OCI-LY1 (cell line): ENCODE measurements around the gene PICALM.

Source experiments
- H2AFZ ChIP-seq: fragments of 200-600 bp; sonication (generic), shearing (Covaris generic); 2 replicates; pipeline ENCODE4 v1.6.0; 2014; ENCODE audit warnings: antibody characterized with exemption, mild to moderate bottlenecking, low read length
- H3F3A ChIP-seq: fragments of 200-600 bp; sonication (generic), shearing (Covaris generic); 2 replicates; pipeline ENCODE4 v1.6.0; 2014; ENCODE audit warnings: mild to moderate bottlenecking, antibody characterized with exemption, low read length, moderate library complexity; ENCODE audit not compliant: insufficient read depth
- H3K27ac ChIP-seq: fragments of 200-600 bp; sonication (generic); 2 replicates; pipeline ENCODE4 v1.5.1; 2014; ENCODE audit warnings: low read length, mixed run types, mild to moderate bottlenecking, low read depth; ENCODE audit not compliant: poor library complexity, severe bottlenecking
- H3K27me3 ChIP-seq: fragments of 200-600 bp; sonication (generic); 2 replicates; pipeline ENCODE4 v1.6.0; 2014; ENCODE audit warnings: antibody characterized with exemption, mild to moderate bottlenecking, low read length, moderate library complexity; ENCODE audit not compliant: insufficient read depth
- H3K36me3 ChIP-seq: fragments of 200-600 bp; sonication (generic); 2 replicates; pipeline ENCODE4 v1.6.1; 2014; ENCODE audit warnings: mild to moderate bottlenecking, antibody characterized with exemption, low read length, moderate library complexity, mixed read lengths; ENCODE audit not compliant: insufficient read depth
- H3K4me1 ChIP-seq: fragments of 200-600 bp; sonication (generic); 2 replicates; pipeline ENCODE4 v1.5.1; 2014; ENCODE audit warnings: mild to moderate bottlenecking, low read length, moderate library complexity; ENCODE audit not compliant: insufficient read depth, severe bottlenecking
- H3K4me2 ChIP-seq: fragments of 200-600 bp; sonication (generic), shearing (Covaris generic); 2 replicates; pipeline ENCODE4 v1.6.1; 2014; ENCODE audit warnings: low read length
- H3K4me3 ChIP-seq: fragments of 200-600 bp; sonication (generic); 2 replicates; pipeline ENCODE4 v1.5.1; 2014; ENCODE audit warnings: low read length, low read depth, mild to moderate bottlenecking, mixed read lengths; ENCODE audit not compliant: poor library complexity, severe bottlenecking
- H3K79me2 ChIP-seq: fragments of 200-600 bp; shearing (Covaris generic); 2 replicates; pipeline ENCODE4 v1.6.1; 2016; ENCODE audit warnings: mixed run types, low read length, mixed read lengths; ENCODE audit not compliant: insufficient read depth
- H3K9ac ChIP-seq: fragments of 200-600 bp; sonication (generic), shearing (Covaris generic); 2 replicates; pipeline ENCODE4 v1.6.1; 2014; ENCODE audit warnings: mild to moderate bottlenecking, low read length, mixed read lengths
- H3K9me2 ChIP-seq: fragments of 200-600 bp; sonication (generic), shearing (Covaris generic); 2 replicates; pipeline ENCODE4 v1.6.1; 2014; ENCODE audit warnings: low read depth, mild to moderate bottlenecking, low read length, mixed read lengths
- H3K9me3 ChIP-seq: fragments of 200-600 bp; shearing (Covaris generic); 2 replicates; pipeline ENCODE4 v1.6.1; 2014; ENCODE audit warnings: low read length, mixed read lengths
- H4K20me1 ChIP-seq: fragments of 200-600 bp; sonication (generic), shearing (Covaris generic); 2 replicates; pipeline ENCODE4 v1.6.0; 2016; ENCODE audit warnings: mild to moderate bottlenecking, low read length; ENCODE audit not compliant: insufficient read depth
- CTCF ChIP-seq: fragments of 200-600 bp; sonication (generic), shearing (Covaris generic); IDR thresholded peaks from 2 replicates; pipeline ENCODE4 v1.5.1; 2017; ENCODE audit warnings: mild to moderate bottlenecking, antibody characterized with exemption, low read length, moderate library complexity, mixed read lengths
- EZH2 ChIP-seq: fragments of 200-600 bp; sonication (generic), shearing (Covaris generic); IDR thresholded peaks from 2 replicates; pipeline ENCODE4 v1.8.0; 2017; ENCODE audit warnings: borderline replicate concordance, mixed run types, mild to moderate bottlenecking, antibody characterized with exemption, low read length, moderate library complexity, mixed read lengths

Gene PICALM

GRCh38 chr11:86081455-86081854, 12.6 kb upstream of the PICALM start:
- Histone ChIP-seq H2AFZ (no peak overlapping the region), H3K4me1 (no peaks in the 10 kb centered on the region)
- TF ChIP-seq CTCF (no peak), EZH2 (no peak)

GRCh38 chr11:86079421-86079820, 10.5 kb upstream of the PICALM start:
- H3K36me3 ChIP-seq, result no peaks in the 10 kb centered on the region
- H3K27me3 ChIP-seq, result no peaks in the 10 kb centered on the region
- no peak overlapping the region for H3K27ac ChIP-seq
- H3K4me3 ChIP-seq, result no peak overlapping the region
- H3K9me3 ChIP-seq, result no peaks in the 10 kb centered on the region
- H3K9ac ChIP-seq, result no peak overlapping the region
- H3K79me2 ChIP-seq, result no peaks in the 10 kb centered on the region
- no peak overlapping the region for H2AFZ ChIP-seq
- H3K4me1 ChIP-seq, result no peaks in the 10 kb centered on the region
- H3F3A ChIP-seq, result no peaks in the 10 kb centered on the region
- no peaks in the 10 kb centered on the region for H3K9me2 ChIP-seq
- H4K20me1 ChIP-seq, result no peaks in the 10 kb centered on the region
- TF ChIP-seq CTCF (no peak), EZH2 (no peak)
- H3K4me2 ChIP-seq, result no peak overlapping the region

More at GRCh38 chr11:86081455-86081854, 12.6 kb upstream of the PICALM start:
- Histone ChIP-seq H3F3A (no peaks in the 10 kb centered on the region), H3K9me3 (no peaks in the 10 kb centered on the region), H3K4me3 (no peak overlapping the region), H3K79me2 (no peaks in the 10 kb centered on the region), H3K4me2 (no peak overlapping the region), H3K9ac (no peak overlapping the region), H3K9me2 (no peaks in the 10 kb centered on the region), H4K20me1 (no peaks in the 10 kb centered on the region), H3K27me3 (no peaks in the 10 kb centered on the region), H3K36me3 (no peaks in the 10 kb centered on the region), H3K27ac (no peak overlapping the region)

- Histone ChIP-seq H3K79me2 (no peaks in the 10 kb centered on the region), H3K27ac (no peak overlapping the region), H3F3A (0 out of 2 replicates have a peak, but pooled peaks cover 3% of the 10 kb centered on the region), H3K4me3 (no peak overlapping the region), H4K20me1 (no peaks in the 10 kb centered on the region), H3K9me3 (no peaks in the 10 kb centered on the region), H3K4me2 (no peak overlapping the region), H3K9ac (no peak overlapping the region), H3K36me3 (no peaks in the 10 kb centered on the region), H2AFZ (no peak overlapping the region), H3K9me2 (no peaks in the 10 kb centered on the region), H3K4me1 (peaks cover 9% of the 10 kb centered on the region), H3K27me3 (no peaks in the 10 kb centered on the region)
- TF ChIP-seq EZH2, result no peak
- no peak for TF ChIP-seq CTCF
Observed at GRCh38 chr11:86073948-86074347, 5.1 kb upstream of the PICALM start.
